CD4-positive, alpha-beta T cell treated with Interleukin-4 for 4 hours (primary cell): ENCODE data around the gene SCAP.
"Not testable (repeated sequence)": the region's sequence is repeated elsewhere in the genome, so short reads cannot be mapped to it uniquely, and the experiment has no call there.

ENCODE experiments used
- DNase-seq: peaks from one replicate; pipeline ENCODE4 v3.0.0-alpha.2; 2020

SCAP gene

GRCh38 chr3:47475570-47476329 lies at the start of gene SCAP:
SCAP (minus strand) TSS chr3:47475941; CDS start chr3:47442993, 32,948 bp downstream.
- peak; percentile 93 for DNase-seq

DNA sequence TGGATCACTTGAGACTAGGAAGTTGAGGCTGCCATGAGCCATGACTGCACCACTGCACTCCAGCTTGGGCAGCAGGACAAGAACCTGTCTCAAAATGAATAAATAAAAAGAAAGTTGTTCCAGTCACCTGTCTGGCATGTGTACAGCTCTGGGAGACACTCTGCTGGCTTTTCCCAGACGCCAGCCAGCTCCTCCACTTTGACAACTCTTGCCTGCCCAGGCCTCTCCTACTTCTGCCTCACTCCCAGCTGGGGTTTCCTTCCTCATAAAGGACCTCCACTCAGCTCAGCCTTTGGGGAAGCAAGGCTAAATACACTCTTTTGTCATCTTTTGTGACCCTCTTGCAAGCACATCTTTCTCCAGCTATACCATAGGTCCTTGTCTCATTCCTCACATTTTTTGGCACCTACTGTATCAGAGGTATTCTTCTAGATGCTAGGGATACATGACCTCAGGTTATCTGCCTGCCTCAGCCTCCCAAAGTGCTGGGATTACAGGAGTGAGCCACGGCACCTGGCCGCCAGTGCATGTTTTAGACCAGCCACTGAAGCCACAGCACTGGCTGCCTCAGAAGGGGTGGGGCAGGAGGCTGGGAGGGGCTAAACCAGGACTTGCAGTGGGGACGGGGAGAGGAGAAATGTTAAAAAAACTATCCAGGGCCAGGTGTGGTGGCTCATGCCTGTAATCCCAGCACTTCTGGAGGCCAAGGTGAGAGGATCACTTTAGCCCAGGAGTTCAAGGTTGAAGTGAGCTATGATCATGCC lies 47.8 kb upstream of the SCAP start:
- no peak for DNase-seq

DNA sequence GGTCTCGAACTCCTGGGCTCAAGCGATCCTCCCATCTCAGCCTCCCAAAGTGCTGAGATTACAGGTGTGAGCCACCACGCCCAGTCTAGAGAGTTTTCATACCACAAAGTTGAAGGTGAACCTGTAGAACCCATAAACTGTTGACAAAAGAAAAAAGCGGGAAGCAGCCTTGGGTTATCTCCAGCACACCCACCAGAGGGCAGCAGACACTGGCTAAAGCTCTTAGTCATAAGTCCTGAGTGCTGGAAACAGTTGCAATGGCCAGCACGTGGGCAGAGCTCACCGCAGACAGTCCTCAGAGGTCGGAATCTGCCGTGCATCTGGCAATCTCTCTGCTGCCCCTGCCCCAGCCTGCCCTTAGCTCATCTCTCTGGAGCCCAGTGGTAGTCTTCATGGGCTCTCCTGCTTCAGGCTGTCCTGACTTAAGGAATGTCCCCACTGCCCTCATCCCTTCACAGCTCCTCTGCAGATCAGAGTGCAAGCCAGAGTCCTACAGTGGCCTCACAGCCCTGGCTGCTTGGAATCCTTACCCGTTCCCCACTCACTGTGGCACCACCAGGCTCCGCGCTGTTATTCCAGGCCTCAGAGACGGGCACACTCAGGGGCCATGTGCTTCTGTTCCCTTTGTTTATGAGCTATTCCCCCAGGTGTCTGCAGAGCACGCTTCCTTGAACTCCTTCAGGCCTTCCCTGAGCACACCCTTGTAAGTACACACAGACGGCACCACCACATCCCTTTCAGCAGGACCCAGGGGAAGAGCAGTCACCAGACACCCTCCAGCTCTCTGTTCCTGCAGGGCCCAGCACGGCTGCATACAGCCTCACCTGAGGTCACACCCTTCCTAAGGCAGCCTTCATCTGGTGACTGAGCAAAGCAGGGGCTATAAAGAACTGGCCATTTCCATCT lies 46.6 kb upstream of the SCAP start:
- peak; percentile 79 for DNase-seq

DNA sequence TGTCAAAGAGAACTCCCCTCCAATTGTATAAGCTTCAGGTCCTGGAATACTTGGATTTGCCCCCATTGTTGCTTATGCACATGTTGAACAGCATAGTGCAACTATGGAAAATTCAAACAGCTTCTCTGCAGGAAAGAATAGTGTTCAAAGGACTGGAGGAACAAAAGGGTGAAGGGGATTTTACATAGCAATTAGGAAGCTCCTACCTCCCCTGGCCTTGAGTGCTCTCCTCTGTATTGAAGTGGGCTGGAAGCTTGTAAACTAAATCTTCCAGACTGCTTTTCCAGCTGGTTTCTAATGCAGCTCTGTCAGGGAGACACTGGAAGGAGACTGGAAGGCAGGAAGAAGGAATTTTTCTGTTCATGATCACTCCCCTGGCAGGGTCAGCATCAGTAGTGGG lies 45.0 kb upstream of the SCAP start:
- no peak for DNase-seq

DNA sequence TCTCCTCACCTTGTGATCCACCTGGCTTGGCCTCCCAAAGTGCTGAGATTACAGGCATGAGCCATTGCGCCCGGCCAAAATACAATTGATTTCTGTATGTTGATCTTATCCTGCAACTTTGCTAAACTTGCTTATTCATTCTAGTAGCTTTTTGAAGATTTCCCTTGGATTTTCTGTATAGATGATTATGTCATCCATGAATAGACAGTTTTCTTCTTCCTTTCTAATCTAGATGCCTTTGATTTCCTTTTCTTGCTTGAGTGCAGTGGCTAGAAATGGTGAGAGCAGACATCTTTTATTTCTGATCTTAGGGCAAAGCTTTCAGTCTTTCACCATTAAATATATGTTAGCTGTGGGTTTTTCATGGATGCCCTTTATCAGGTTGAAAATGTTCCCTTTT lies 42.2 kb upstream of the SCAP start:
- DNase-seq = no peak

- no peak for DNase-seq
Measured at GRCh38 chr3:47515864-47516319, 40.2 kb upstream of the SCAP start.

- no peak for DNase-seq
Measured at GRCh38 chr3:47515100-47515499, 39.4 kb upstream of the SCAP start.

- peak; percentile 97 for DNase-seq
Measured at GRCh38 chr3:47513125-47513929, 37.6 kb upstream of the SCAP start, which contains the start of gene ELP6. ELP6 (minus strand) TSS chr3:47513712; CDS start chr3:47513590, 122 bp downstream.

- DNase-seq = peak; percentile 26
Measured at GRCh38 chr3:47512416-47513124, 36.8 kb upstream of the SCAP start.

DNA sequence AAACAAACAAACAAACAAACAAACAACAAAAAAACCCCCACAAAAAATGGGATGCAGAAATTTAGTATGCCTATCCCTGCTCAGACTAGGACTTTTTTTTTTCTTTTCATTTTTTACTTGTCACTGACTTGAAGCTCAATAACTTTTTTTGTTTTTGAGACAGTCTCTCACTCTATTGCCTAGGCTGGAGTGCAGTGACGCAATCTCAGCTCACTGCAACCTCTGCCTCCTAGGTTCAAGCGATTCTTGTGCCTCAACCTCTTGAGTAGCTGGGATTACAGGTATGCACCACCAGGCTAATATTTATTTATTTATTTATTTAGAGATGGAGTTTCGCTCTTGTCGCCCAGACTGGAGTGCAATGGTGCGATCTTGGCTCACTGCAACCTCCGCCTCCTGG lies 29.5 kb upstream of the SCAP start:
- DNase-seq = not testable (repeated sequence)

GRCh38 chr3:47504113-47504512 lies 28.4 kb upstream of the SCAP start:
- DNase-seq = no peak

DNA sequence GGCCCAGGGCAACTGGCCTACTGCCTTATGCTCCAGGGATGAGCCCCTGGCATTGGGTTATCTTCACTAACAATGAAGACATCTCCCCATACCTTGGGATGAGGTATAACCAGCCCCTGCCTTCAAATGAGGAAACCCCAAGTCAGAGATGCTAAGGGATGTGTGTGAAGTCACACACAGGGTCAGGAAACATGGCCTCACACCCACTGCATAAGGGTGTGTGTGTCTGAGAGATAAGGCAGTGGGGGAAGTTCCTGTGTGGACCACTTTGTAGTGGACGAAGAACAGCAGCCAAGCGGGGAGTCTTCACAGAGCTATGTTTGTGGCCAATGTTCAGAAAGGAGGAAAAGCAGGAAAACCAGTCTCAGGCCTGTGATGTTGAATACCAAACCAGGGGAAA lies 27.3 kb upstream of the SCAP start:
- no peak for DNase-seq

DNA sequence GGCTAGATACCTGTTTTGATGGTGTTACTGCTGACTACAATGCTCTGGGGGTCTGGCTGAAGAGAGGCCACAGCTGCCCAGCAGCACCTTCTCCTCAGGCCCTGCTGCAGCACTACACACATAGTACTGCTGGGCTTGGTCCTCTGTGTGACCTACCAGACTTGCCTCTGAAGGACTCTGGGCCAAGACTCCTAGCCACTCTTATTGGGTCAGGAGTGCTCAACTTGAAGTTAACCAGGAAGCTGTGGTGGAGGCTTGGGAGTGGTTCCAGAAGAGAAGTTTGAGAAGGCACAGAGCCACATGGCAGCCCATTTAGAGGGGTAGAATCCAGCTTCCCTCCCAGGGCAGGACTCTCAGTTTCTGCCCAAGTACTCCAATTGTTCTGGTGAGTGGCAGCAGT lies 21.2 kb upstream of the SCAP start:
- DNase-seq = no peak

- DNase-seq = no peak
Measured at GRCh38 chr3:47495886-47496285, 20.1 kb upstream of the SCAP start.

DNA sequence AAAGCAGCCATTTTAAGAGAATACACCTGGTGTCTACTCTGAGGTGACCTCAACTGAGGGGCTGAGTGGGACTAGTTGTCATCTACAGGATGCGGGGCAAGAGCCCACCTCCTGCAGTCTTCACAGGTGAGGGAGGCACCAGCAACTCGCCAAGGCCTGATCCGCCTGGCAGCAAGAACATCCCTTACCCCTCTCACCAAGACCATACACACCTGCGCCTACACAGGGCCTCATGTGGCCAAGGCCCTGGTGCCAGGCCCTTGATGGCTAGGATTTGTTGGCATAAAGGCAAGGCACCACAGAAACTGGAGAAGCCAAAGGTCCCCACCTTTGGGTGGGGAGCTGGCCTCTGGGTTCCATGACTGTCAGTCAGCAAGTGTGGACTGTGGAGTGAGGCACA lies 19.4 kb upstream of the SCAP start:
- DNase-seq = no peak

- DNase-seq = no peak
Measured at GRCh38 chr3:47491777-47492176, 16.0 kb upstream of the SCAP start.

DNA sequence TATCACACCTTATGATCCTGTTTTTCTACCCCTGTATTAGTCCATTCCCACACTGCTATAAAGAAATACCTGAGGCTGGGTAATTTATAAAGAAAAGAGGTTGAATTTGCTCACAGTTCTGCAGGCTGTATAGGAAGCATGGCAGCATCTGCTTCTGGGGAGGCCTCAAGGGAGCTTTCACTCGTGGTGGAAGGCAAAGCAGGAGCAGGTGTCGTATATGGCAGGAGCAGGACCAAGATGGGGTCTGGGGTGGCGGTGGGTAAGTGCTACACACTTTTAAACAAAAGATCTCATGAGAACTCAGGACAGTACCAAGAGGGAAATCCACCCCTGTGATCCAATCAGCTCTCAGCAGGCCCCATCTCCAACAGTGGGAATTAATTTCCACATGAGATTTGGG lies 15.4 kb upstream of the SCAP start:
- no peak for DNase-seq

DNA sequence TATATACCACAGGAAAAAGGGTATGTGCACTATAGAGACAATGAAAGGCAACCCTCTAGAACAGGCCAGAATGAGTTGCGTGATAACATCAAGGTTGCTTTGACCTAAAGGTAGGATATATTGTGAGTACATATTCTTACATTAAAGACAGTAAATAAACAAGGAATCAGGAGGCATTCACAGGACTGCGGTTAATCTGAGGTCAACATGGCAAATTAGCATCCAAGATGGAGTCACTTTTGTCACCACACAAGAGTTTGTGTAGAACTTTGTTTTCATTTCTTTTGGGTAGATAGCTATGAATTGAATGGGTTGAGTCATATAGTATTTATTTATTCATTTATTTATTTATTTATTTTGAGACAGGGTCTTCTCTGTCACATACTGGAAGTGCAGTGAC lies 11.5 kb upstream of the SCAP start:
- no peak for DNase-seq

- no peak for DNase-seq
Measured at GRCh38 chr3:47485812-47486211, 10.1 kb upstream of the SCAP start.

DNA sequence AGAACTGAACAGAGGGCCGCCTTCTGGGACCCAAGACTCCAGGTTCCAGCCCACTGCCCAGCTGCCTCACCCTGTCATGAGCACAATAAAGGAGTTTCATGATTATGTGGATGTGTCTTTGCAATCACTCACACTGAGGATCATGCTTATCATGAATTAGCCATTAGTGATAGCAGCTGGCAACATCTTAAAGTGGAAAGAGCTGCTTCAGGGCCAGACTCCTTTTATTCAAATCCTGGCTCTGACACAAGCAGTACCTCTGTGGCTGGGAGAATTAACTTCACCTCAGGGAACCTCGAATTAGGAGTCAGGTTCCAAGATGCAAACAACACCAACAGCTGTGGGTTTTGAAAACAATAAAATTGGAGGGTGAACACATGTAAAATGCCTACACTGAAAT lies 6.6 kb upstream of the SCAP start:
- DNase-seq = no peak

DNA sequence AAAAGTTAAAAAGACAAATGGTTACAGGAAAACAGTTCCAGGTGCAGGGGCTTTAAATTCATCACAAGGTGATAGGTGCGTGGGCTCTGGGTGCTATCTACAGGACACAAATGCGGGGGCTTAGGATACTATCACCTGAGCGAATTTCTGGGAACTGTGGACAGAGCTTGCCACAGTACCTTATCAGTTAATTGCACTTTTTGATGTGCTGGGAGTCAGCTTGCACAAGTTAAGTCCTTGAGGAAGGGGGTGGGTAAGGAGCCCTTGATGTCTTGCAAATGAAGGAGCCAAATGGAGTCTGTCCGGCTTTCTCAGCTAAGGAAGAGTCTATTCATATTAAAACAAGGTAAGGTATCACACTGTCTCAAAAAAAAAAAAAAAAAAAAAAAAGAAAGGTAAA lies 6.0 kb upstream of the SCAP start:
- DNase-seq = not testable (repeated sequence)

DNA sequence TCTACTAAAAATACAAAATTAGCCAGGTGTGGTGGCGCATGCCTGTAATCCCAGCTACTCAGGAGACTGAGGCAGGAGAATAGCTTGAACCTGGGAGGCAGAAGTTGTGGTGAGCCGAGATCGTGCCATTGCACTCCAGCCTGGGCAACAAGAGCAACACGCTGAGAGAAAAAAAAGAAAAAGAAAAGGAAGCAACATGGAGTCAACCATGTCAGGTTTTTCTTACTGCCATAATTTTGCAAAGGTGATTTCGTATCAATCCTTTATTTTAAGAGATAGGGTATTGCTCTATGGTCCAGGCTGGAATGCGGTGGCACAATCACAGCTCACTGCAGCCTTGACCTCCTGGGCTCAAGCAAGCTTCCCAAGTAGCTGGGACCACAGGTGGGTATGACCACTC lies 4.5 kb upstream of the SCAP start:
- not testable (repeated sequence) for DNase-seq
